C4-2B (cell line): ENCODE data around the gene UACA.

Experiments
- CTCF ChIP-seq: fragments of 450-650 bp; conservative IDR thresholded peaks from 2 replicates; pipeline ENCODE4 v1.5.1; 2017; ENCODE audit warnings: mild to moderate bottlenecking
- ZFX ChIP-seq: fragments of 450-650 bp; IDR thresholded peaks from 2 replicates; pipeline ENCODE4 v1.6.1; 2017

- no peak for TF ChIP-seq CTCF
- no peak for TF ChIP-seq ZFX
Observed at GRCh38 chr15:70699890-70700289, 63.5 kb downstream of the UACA start.
